GM18861 (cell line): ENCODE measurements around the gene SERPINE3.

Experiments
- ATAC-seq: cut with Tn5 transposase; IDR thresholded peaks from one replicate; pipeline ENCODE4 v1.9.1; 2021; ENCODE audit not compliant: unreplicated experiment

SERPINE3 gene

GRCh38 chr13:51339354-51339753, at the start of gene SERPINE3:
SERPINE3 (plus strand) TSS chr13:51339691; CDS start chr13:51341092, 1,401 bp downstream.
- ATAC-seq, result no peak

DNA sequence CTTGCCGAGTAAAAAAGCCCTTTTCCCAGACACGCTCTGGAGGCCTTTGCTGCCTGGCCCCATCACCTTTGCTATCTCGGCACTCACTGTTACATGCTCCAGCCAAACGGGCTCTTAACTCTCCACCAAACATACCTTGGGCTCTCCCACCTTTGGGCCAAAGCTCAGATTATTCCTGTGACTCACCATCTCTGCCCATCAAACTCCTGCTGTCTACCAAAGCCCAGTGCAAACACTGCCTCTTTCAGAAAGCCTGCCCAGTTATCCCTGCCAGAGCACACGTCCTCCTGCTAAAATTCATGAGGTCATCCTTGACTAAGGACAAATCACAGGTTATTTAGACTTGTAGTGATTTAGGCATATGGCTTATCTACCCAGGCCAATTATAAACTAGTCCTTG, 48.1 kb upstream of the SERPINE3 start:
- ATAC-seq, result no peak

GRCh38 chr13:51292000-51292565, 47.4 kb upstream of the SERPINE3 start:
- ATAC-seq, result no peak

DNA sequence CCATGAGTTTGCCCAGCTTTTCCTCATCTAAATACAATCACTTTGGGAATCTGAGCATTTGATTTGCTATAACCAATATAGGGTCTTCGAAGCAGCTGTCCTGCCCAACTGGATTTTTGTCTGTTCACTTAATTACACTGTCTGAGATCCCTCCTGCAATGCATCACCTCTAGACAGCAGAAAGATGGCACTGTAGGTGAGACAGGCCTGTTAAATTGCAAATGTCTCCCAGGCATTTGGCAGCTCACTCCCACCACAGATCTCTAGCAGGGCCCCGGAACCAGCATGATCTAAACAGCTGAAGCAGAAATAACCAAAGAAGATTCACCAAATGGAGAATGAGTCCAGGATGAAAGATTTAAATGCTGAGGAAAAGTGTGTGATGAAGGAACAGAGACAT, 41.9 kb upstream of the SERPINE3 start:
- ATAC-seq, result no peak

- no peak for ATAC-seq
These were observed 40.7 kb upstream of the SERPINE3 start for GRCh38 chr13:51298812-51299211.

DNA sequence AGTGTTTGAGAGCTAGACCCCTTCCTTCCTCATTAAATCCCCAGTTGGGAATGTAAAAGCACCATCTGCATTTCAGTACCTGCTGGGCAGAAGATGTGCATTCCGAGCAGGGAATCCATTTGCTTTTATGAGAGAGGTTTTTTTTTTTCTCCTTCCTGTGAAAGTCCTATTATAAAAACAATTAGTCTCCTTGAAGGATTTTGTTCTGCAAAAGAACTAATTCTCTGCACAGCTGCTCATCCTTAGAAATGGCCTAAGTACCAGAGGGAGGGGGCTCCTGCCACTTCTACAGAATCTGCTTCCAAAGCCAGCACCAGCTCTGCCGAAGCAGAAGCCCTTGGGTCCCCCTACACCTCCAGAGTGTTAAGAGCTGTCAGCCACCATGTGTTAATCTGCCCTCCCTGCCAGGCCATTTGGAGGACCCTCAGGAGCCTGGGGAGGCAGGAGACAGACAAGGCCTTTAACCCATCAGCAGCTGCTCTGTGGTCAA, 36.4 kb upstream of the SERPINE3 start:
- no peak for ATAC-seq

GRCh38 chr13:51303882-51304281, 35.6 kb upstream of the SERPINE3 start:
- ATAC-seq, result no peak

DNA sequence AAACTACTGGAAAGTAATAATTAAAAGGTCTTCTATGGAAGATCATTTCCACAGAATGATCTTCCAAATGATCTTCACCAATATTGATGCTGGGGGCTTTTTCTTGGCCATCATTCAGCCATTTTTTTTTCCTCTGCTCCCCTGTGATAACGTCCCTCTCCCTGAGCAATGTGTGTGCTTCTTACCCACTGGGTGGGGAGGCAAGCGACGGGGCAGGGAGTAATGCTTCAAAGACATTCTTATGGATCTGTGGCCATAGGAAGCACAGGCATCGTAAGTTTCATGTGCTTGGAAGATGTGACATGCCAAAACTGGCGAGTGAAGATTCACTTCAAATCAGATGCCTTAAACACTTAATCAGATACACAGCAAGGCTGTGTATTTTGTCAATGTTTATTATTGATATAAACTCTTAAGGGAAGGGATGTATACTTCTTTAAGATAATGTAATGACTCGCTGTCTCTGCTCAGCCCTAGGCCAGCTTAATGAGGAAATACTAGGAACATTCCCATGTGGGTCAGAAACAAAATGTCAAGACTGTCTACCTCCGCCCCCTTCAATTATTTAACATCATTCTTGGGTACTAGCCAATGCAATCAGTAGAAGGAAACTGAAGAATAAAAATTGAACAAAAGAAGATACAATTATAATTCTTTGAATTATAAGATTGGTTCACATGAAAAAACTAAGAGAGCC, 34.1 kb upstream of the SERPINE3 start:
- no peak for ATAC-seq

DNA sequence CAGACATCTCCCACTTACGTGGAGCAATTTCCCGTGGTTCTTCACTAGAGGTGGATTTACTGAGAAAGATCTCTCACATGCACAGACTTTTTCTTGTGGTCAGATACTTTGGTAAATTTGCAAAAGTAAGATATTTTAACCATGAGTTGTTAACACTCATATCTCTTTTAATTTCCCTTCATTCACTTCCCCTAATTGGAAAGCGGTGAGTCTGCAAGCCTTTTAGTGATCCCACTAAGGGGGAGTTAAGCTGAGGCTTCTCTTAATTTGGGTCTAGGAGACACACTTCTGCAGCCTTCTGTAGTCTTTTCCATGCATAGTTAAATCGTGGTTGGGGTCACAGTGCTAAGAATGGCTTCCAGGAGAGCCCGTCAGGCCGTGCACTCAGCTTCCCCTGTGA, 30.7 kb upstream of the SERPINE3 start:
- no peak for ATAC-seq

DNA sequence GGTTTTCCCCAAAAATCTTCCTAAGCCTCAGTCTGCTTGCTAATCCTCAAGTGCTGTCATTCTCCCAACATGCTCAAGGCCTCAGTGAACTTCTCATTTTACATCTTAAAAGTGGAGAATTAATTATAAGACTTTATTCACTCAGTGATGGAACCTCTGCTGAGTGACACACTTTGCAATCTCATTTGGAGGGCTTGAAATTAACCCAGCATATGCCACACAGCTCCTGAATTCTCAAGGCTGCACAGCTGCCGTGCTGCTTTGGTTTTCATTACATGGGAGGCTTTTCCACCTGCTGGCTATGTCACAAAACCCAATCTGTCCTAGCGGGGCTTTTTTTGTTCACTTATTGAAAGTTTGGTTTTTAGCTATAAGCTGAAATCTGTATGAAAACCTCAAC, 28.3 kb upstream of the SERPINE3 start:
- ATAC-seq, result no peak

GRCh38 chr13:51311957-51312520, 27.5 kb upstream of the SERPINE3 start:
- no peak for ATAC-seq

DNA sequence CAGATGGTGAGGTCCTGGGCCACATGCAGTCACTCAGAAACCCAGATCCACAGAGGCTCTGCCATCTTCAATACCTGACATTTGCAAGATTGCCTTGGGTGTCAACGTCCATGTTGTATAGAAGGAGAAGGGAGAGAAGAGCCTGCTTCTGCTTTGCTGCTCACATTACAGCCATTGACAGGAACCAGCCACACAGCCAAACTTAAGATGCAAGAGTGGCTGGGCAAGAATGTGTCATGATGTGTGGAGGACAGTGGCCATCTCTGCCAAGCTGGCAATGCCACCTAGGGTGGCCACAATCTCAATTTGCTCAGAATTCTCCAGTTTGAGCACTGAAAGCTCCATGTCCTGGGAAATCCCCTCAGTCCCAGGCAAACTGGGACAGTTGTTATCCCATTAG, 25.9 kb upstream of the SERPINE3 start:
- ATAC-seq, result no peak

- ATAC-seq, result no peak
These were observed 22.2 kb upstream of the SERPINE3 start for GRCh38 chr13:51317262-51317661.

GRCh38 chr13:51318015-51318414, 21.5 kb upstream of the SERPINE3 start:
- ATAC-seq, result no peak

DNA sequence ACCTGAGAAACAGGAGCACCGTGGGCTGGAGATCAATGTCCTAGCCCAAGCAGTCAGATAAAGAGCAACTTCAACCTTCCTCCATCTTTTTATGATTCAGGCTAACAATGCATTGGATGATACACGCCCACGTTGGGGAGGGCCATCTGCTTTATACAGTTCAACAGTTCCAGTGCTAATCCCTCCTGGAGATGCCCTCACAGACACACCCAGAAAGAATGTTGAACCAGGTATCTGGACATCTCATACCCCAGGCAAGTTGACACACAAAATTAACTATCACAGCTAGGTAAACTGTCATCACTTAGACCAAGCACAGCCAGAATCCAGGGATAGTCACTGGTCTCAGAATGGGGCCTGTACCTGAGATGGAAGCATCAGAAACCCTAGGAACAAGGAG, 20.6 kb upstream of the SERPINE3 start:
- no peak for ATAC-seq

DNA sequence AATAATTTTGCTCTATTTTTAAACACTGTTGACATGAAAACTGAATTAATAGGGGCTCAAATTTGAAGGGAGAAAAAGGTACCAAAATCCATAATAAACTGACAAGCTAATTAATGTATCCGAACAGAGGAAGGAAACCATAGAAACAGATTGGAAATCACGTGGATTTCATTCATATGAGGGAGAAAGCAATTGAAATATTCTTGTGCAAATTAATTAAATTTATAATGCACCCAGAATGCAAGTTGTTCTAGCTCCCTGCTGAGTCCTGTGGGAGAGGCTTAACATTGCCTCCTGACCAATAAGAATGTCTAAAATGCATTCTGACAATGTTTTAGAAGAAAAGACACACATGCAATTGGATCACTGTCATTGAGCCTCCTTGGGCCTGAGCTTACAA, 17.7 kb upstream of the SERPINE3 start:
- ATAC-seq, result no peak

- ATAC-seq, result no peak
These were observed 16.7 kb upstream of the SERPINE3 start for GRCh38 chr13:51322826-51323225.

- ATAC-seq, result no peak
These were observed 15.5 kb upstream of the SERPINE3 start for GRCh38 chr13:51323824-51324511.

- peak; percentile 59 for ATAC-seq
These were observed 14.6 kb upstream of the SERPINE3 start for GRCh38 chr13:51324714-51325420.

- no peak for ATAC-seq
These were observed 13.7 kb upstream of the SERPINE3 start for GRCh38 chr13:51325837-51326236.

DNA sequence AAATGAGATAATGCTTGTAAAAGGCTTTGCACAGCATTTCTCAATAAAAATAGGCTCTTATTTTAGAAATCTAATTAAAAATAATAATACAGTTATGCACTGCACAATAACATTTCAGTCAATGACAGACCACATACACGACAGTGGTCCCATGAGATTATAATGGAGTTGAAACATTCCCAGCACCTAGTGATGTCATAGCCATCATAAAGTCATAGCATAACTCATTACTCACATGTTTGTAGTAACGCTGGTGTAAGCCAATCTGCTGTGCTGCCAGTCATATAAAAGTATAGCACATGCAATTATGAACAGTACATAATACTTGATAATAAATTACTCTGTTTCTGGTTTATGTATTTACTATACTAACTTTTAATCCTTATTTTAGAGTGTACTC, 12.7 kb upstream of the SERPINE3 start:
- no peak for ATAC-seq
